HG02938 (cell line): Measurements from ENCODE around the gene TMPRSS12.
"Not testable (repeated sequence)": the region's sequence is repeated elsewhere in the genome, so short reads cannot be mapped to it uniquely, and the experiment has no call there.

ENCODE experiments used
- ATAC-seq: cut with Tn5 transposase; IDR thresholded peaks from one replicate; pipeline ENCODE4 v1.9.1; 2021; ENCODE audit warnings: mild to moderate bottlenecking, moderate library complexity; ENCODE audit not compliant: unreplicated experiment

The TMPRSS12 gene

DNA sequence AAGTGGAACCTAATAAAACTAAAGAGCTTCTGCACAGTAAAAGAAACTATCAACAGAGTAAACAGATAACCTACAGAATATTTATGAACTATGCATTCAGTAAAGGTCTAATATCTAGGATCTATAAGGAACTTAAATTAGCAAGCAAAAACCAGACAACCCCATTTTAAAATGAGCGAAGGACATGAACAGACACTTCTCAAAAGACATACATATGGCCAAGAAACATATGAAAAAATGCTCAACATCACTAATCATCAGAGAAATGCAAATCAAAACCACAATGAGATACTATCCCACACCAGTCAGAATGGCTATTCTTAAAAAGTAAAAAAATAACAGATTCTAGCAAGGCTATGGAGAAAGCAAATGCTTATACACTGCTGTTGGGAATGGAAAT lies 12.5 kb downstream of the TMPRSS12 start:
- ATAC-seq: not testable (repeated sequence)

- not testable (repeated sequence) for ATAC-seq
These were observed 13.0 kb downstream of the TMPRSS12 start for GRCh38 chr12:50855679-50856078.

- ATAC-seq: no peak
These were observed 17.0 kb downstream of the TMPRSS12 start for GRCh38 chr12:50859621-50860310.

GRCh38 chr12:50862316-50862715 lies 19.6 kb downstream of the TMPRSS12 start:
- ATAC-seq: no peak

DNA sequence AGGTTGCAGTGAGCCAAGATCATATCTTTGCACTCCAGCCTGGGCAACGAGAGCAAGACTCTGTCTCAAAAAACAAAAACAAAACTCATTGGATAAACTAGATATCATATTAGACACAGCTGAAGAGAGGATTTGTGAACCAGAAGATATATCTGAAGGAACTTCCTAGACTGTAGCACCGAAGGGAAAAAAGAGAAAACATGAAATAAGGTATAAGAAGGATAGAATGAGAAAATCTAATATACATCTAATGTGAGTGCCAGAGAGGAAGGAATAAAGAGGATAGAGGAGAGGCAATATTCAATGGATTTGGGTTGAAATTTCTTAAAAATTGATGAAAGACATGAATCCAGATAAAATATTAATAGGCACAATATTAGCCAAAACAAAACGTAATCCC lies 22.5 kb downstream of the TMPRSS12 start:
- no peak for ATAC-seq

- not testable (repeated sequence) for ATAC-seq
These were observed 26.2 kb downstream of the TMPRSS12 start for GRCh38 chr12:50868881-50869280.

DNA sequence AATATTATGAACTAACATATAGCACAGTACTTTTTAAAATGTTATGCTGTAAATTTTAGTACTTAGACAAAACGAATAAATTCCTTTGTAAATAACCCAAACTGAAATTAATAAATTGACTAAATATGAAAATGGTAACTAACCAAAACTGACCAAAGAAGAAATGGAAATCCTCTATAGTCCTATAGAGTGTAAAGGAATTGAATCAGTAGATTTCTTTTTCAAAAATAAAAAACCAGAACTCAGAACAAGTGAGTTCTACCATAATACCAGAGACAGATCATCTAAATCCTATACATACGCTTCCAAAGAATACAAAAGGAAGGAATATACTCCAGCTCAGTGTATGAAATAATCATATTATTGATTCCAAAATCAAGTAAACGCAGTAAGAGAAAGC lies 39.8 kb downstream of the TMPRSS12 start:
- ATAC-seq: no peak

- no peak for ATAC-seq
These were observed 44.5 kb downstream of the TMPRSS12 start for GRCh38 chr12:50887191-50887590.

DNA sequence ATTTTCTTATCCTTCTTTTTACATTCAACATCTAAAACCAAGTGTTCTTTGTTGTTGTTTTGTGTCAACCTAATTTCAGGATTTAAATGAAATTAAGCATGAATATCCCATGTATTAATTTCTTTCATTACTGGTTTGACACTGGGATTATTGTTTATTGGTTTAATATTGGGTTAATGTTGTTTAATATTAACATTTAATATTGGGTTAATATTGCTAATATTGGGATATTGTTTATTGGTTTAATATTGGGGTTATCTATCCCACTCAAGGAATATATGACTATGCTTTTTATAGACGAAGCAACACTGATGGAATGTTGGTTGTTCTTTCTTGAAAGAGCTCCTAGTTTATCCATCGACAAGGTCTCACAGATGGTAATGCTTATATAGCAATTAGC lies 45.9 kb downstream of the TMPRSS12 start:
- no peak for ATAC-seq

DNA sequence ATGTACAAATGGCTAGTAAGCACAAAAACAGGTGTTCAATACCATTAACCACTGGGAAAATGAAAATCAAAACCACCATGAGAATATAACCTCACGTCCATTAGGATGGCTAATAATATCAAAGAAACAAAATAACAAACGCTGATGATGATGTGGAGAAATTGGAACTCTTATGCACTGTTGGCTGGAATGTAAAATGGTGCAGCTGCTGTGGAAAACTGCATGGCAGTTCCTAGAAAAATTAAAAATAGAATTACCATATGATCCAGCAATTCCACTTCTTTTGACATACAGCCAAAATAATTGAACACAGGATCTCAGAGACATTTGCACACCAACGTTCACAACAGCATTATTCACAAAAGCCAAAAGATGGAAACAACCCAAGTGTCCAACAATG lies 51.5 kb downstream of the TMPRSS12 start:
- ATAC-seq: no peak

- ATAC-seq: no peak
These were observed 59.0 kb downstream of the TMPRSS12 start for GRCh38 chr12:50901685-50902113.

- ATAC-seq: not testable (repeated sequence)
These were observed 65.8 kb downstream of the TMPRSS12 start for GRCh38 chr12:50908479-50908878.

DNA sequence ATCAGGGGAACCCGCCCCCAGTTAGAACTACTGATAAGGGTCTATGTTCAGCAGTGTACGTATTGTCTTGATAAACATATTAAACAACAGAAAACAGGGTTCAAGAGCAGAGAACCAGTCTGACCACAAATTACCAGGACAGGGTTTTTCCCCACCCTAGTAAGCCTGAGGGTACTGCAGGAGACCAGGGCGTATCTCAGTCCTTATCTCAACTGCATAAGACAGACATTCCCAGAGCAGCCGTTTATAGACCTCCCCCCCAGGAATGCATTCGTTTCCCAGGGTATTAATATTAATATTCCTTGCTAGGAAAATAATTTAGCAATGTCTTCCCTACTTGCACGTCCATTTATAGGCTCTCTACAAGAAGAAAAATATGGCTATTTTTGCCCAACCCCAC lies 69.6 kb downstream of the TMPRSS12 start:
- not testable (repeated sequence) for ATAC-seq

DNA sequence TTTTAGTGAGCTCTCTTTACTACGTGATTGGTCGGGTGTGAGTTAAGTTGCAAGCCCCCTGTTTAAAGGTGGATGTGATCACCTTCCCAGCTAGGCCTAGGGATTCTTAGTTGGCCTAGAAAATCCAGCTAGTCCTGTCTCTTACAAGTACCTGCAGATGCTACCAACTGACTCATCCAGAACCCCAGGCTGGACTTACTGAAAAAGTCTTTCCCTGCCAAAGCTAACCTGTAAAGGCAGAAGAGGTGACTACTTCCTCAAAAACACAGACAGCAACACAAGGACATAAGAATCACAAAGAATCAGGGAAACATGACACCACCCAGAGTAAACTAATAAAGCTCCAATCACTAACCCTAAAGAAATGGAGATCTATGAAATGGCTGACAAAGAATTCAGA lies 70.5 kb downstream of the TMPRSS12 start:
- ATAC-seq: no peak

DNA sequence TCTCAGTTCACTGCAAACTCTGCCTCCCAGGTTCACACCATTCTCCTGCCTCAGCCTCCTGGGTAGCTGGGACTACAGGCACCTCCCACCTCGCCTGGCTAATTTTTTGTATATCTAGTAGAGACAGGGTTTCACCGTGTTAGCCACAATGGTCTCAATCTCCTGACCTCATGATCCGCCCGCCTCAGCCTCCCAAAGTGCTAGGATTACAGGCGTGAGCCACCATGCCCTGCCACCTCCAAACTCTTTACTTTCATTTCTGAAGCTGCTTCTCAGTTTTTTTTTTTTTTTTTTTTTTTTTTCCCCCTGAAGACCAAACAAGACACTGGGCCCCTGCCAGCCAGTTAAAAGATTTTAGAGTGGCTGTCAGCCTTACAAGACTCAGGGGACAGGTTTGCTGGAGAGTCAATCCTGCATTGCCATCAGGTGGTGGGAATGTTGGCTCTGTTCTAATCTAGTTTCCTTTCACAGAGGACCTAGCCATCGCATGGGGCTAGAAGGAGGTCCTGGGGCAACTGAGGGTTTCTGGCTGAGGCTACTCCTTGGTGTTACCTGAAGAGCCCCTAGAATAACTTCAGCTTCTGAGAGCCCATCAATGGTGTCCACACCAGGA lies 72.3 kb downstream of the TMPRSS12 start:
- no peak for ATAC-seq

DNA sequence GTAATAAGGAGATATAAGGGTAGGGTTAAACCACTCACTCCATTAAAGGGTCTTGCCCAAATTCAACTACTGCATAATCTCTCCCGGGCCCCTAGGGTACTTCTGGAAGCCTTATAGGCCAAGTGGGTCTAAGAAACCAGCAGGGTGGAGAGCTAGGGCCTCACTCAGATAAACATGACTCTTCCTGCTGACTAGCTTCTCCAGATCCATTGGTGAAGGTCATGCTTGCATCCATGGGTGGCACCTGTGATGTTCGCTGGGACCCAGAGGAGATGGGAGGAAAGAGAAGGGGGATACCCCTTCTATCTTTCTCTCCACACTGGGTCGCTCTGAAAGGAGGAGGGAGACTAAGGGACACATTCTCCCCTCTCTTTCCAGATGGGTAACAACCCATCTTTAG lies 73.6 kb downstream of the TMPRSS12 start:
- ATAC-seq: no peak

DNA sequence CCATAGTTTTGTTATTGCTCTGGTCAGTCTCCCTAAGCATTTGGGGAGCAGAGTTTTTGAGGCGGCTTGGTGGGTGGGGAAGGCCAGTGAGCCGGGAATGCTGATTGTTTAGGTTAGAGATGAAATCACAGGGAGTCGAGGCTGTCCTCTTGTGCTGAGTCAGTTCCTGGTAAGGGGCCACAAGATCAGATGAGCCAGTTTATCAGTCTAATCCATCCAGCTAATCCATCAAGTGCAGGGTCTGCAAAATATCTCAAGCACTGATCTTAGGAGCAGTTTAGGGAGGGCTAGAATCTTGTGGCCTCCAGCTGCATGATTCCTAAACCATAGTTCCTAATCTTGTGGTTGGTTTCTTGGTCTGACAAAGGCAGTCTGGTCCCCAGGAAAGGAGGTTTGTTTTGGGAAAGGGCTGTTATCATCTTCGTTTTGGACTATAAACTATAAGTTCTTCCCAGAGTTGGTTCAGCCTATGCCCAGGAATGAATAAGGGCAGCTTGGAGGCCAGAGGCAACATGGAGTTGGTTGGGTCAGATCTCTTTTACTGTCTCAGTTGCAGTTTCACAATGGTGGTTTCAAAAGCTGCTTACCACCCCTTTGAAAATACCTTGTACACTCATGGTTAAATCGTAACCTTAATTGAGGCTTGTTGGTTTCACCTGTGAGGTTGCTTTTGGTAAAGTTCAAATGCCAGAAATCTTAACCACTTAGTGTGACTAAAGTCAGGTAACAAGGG lies 76.0 kb downstream of the TMPRSS12 start:
- ATAC-seq: no peak

DNA sequence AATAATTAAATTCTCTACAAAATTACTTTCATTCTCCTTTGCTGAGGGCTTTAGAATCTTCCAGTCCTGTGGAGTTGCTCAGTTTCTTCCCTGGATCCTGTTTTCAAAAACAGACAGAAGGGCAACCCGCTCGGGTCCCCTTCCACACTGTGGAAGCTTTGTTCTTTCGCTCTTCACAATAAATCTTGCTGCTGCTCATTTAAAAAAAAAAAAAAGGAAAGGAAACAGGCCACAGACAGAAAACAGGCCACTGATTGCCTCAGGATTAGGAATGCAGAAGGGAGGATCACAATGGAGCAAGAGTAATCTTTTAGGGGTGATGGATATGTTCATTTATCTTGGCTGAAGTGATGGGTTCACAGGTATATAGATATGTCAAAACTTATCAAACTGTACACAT lies 80.1 kb downstream of the TMPRSS12 start:
- ATAC-seq: no peak

DNA sequence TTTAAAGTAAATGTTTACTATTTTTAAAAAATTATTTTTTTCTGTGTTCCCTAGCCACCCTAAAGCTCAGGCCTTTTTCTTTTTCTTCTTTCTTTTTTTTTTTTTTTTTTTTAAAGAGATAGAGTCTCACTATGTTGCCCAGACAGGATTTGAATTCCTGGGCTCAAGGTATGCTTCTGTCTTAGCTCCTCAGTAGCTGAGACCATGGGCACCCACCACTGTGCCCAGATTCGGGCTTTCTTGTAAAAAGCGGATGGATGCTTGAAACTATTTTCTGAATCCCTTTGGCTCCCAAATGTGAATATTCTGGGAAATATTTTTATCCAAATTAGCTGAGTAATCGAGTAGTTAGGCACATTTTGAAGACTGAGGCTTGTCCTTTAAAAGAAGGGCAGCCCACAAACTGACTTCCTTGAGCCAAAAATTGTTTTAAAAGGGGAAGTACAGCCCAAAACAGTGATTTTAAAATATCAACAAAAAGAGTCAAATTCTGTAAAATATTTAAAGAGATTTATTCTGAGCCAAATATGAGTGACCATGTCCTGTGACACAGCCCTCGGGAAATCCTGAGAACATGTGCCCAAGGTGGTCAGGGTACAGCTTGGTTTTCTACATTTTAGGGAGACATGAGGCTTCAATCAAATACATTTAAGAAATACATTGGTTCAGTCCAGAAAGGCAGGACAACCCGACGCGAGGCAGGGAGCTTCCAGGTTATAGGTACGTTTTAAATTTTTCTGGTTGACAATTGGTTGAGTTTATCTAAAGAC lies 80.8 kb downstream of the TMPRSS12 start:
- ATAC-seq: no peak

DNA sequence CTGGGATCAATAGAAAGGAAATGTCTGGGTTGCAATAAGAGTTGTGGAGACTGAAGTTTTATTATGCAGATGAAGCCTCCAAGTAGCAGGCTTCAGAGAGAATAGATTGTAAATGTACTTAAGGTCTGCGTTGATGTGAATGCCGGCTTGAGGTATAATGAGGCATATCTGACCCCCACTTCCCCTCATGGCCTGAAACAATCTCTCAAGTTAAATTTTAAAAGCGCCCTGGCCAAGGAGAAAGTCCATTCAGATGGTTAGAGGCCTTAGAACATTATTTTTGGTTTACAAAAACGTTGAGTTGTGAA lies 81.4 kb downstream of the TMPRSS12 start:
- no peak for ATAC-seq
